K562 (cell line): ENCODE measurements around the gene NT5C2. TPM values are rescaled to one million over a fixed set of nuclear protein-coding genes. Genes with fewer than 3 reads are reported as not detected.

Experiments used
- ATAC-seq: fragments of 200-7000 bp; cut with Tn5 transposase; 3 replicates; pipeline ENCODE4 v1.9.1; 2020; ENCODE audit warnings: moderate library complexity
- BruUV-seq: library from RNA; stranded (reverse); fragments of 400-500 nt; replicated peaks from 2 replicates; lab custom pipeline; 2021; lab: Mats Ljungman, UMichigan
- CTCF ChIA-PET: fragments of 300-600 bp; formaldehyde crosslinking; extraction: SDS; loops from one replicate; lab custom pipeline; 2021; ENCODE audit warnings: low intra/inter-chr PET ratio; lab: Yijun Ruan, JAX
- POLR2A ChIA-PET: fragments of 300-600, 350-650 bp; sonication (Branson Sonifier 250); formaldehyde crosslinking; extraction: SDS; loops from one replicate; lab custom pipeline; 2021; ENCODE audit warnings: antibody characterized with exemption, inconsistent platforms; lab: Yijun Ruan, JAX
- DNase-seq, 4 experiments: peaks; one replicate each; pipeline versions ENCODE4 v3.0.0 to v3.0.0-alpha.2; 2011 to 2018; ENCODE audit warnings: low spot score in 3 of 4, mixed read lengths in 3 of 4; ENCODE audit errors: extremely low read depth in 1 of 4
- FAIRE-seq: peaks from 2 replicates; lab custom pipeline; 2011; peaks lifted over from hg19 to GRCh38; lab: Jason Lieb, UNC
- H2AFZ ChIP-seq: 2 replicates; pipeline ENCODE4 v1.6.0; 2011; ENCODE audit warnings: low read depth, low read length, control low read depth, inconsistent platforms
- H3K27ac ChIP-seq: fragments of 200-600 bp; 3 replicates; pipeline ENCODE4 v1.8.0; 2011; ENCODE audit warnings: low read depth, mild to moderate bottlenecking, control low read depth, inconsistent platforms, low read length, moderate library complexity, mixed read lengths; ENCODE audit errors: extremely low read depth
- H3K27me3 ChIP-seq, 2 experiments: fragments of 300-600 bp in 1 of 2; 2 replicates in 1 of 2; 3 replicates in 1 of 2; pipeline versions ENCODE4 v1.6.0 to v1.8.0; 2011; ENCODE audit warnings: inconsistent platforms in 2 of 2, low read length in 2 of 2, mild to moderate bottlenecking in 1 of 2, mixed read lengths in 1 of 2, moderate library complexity in 1 of 2; ENCODE audit not compliant: control insufficient read depth in 2 of 2, insufficient read depth in 2 of 2
- H3K36me3 ChIP-seq: fragments of 300-600 bp; 3 replicates; pipeline ENCODE4 v1.8.0; 2011; ENCODE audit warnings: mild to moderate bottlenecking, low read length, inconsistent platforms; ENCODE audit not compliant: control insufficient read depth, insufficient read depth
- H3K4me1 ChIP-seq, 2 experiments: fragments of 200-600 bp in 1 of 2; replicated peaks in 1 of 2; 2 replicates in 1 of 2; 3 replicates in 1 of 2; pipeline versions ENCODE4 v1.5.1 to v1.8.0; 2011; ENCODE audit warnings: inconsistent platforms in 2 of 2, low read length in 2 of 2, mild to moderate bottlenecking in 1 of 2, mixed read lengths in 1 of 2, moderate library complexity in 1 of 2; ENCODE audit not compliant: control insufficient read depth in 2 of 2, insufficient read depth in 2 of 2
- H3K4me2 ChIP-seq: 2 replicates; pipeline ENCODE4 v1.6.1; 2011; ENCODE audit warnings: low read length, control low read depth, inconsistent platforms, mixed read lengths; ENCODE audit not compliant: insufficient read depth
- H3K4me3 ChIP-seq: fragments of 200-600 bp; sonication (generic), shearing (Covaris generic); 2 replicates; pipeline ENCODE4 v1.5.1; 2016; ENCODE audit warnings: control low read depth, inconsistent platforms
- H3K79me2 ChIP-seq: fragments of 200-600 bp; 3 replicates; pipeline ENCODE4 v1.8.0; 2011; ENCODE audit warnings: low read length, inconsistent platforms; ENCODE audit not compliant: control insufficient read depth, insufficient read depth
- H3K9ac ChIP-seq, 2 experiments: 2 replicates each; pipeline versions ENCODE4 v1.6.0 to v1.6.1; 2011; ENCODE audit warnings: low read depth in 2 of 2, low read length in 2 of 2, control low read depth in 1 of 2, inconsistent platforms in 1 of 2, mild to moderate bottlenecking in 1 of 2, mixed read lengths in 1 of 2; ENCODE audit not compliant: insufficient read depth in 1 of 2
- H3K9me1 ChIP-seq: one replicate; pipeline ENCODE4 v1.6.0; 2011; ENCODE audit warnings: inconsistent platforms, mild to moderate bottlenecking, low read length, moderate library complexity; ENCODE audit not compliant: control insufficient read depth, insufficient read depth
- H3K9me3 ChIP-seq: replicated peaks from 2 replicates; pipeline ENCODE4 v1.5.1; 2011; ENCODE audit warnings: low read depth, low read length, inconsistent platforms; ENCODE audit not compliant: control insufficient read depth, insufficient read depth
- H4K20me1 ChIP-seq: replicated peaks from 2 replicates; pipeline ENCODE4 v1.6.1; 2011; ENCODE audit warnings: low read length, inconsistent platforms, mixed read lengths; ENCODE audit not compliant: control insufficient read depth, insufficient read depth
- GTF2A2 ChIP-seq: IDR thresholded peaks from 2 replicates; pipeline ENCODE4 v1.6.1; 2016; ENCODE audit warnings: mild to moderate bottlenecking, missing genetic modification characterization, missing compliant biosample characterization
- KLF1 ChIP-seq: fragments of 450-650 bp; IDR thresholded peaks from 2 replicates; pipeline ENCODE4 v1.6.1; 2016; ENCODE audit warnings: missing genetic modification characterization, missing compliant biosample characterization
- NFIC ChIP-seq: fragments of 450-650 bp; IDR thresholded peaks from 2 replicates; pipeline ENCODE4 v1.6.1; 2017; ENCODE audit warnings: mild to moderate bottlenecking, inconsistent platforms
- SIN3B ChIP-seq: fragments of 450-650 bp; IDR thresholded peaks from 2 replicates; pipeline ENCODE4 v1.6.1; 2017; ENCODE audit warnings: low read depth, mild to moderate bottlenecking, moderate library complexity
- STAT5A ChIP-seq: IDR thresholded peaks from 2 replicates; pipeline ENCODE4 v1.6.1; 2012; ENCODE audit warnings: low read length, inconsistent platforms, borderline replicate concordance
- USF1 ChIP-seq: sonication (generic); formaldehyde crosslinking; IDR thresholded peaks from 2 replicates; pipeline ENCODE4 v1.9.0; 2022; ENCODE audit warnings: mild to moderate bottlenecking, missing genetic modification reagents
- ZNF140 ChIP-seq: fragments of 250-450 bp; sonication (Bioruptor Pico); IDR thresholded peaks from 2 replicates; pipeline ENCODE4 v1.8.0; 2021; ENCODE audit warnings: moderate library complexity, mild to moderate bottlenecking, inconsistent platforms
- WGBS: fragments of 100-300 bp; shearing (Covaris generic); methylation state at CpG from one replicate; pipeline ENCODE4 v1.1.6; 2016; ENCODE audit warnings: low coverage, mixed read lengths; ENCODE audit not compliant: insufficient coverage; ENCODE audit errors: missing lambda C conversion rate; 5-methylcytosine and 5-hydroxymethylcytosine counted together
- in situ Hi-C: fragments of 300-500 bp; cut with MboI; formaldehyde crosslinking; loops from 4 replicates; pipeline ENCODE4 v1.15.0; 2018; ENCODE audit warnings: inconsistent platforms, mixed read lengths
- intact Hi-C: fragments of 100-400 bp; cut with micrococcal nuclease; formaldehyde crosslinking; loops from 2 replicates; pipeline ENCODE4 v1.14.2; 2022
- polyA plus RNA-seq, 8 experiments: library from polyadenylated mRNA; depleted of rRNA in 4 of 8; stranded (reverse) in 5 of 8; unstranded in 3 of 8; fragments of >200 nt; fragmentation: Nextera tagmentation in 2 of 8; fragmentation: Illumina TruSeq in 1 of 8; extraction: Ambion mirVana in 2 of 8; extraction: Trizol in 1 of 8; gene quantifications; 2 replicates each; pipeline versions ENCODE4 v1.2.1 to v1.2.3, GENCODE V29; 2011 to 2014; ENCODE audit warnings: inconsistent platforms in 1 of 8, missing spikeins in 1 of 8
- total RNA-seq, 7 experiments: library from RNA; depleted of rRNA in 6 of 7; stranded (reverse); fragments of >200 nt in 6 of 7; fragmentation: Illumina TruSeq in 2 of 7; extraction: Trizol in 2 of 7; gene quantifications; 2 replicates each; pipeline versions ENCODE4 v1.2.1 to v1.2.3, GENCODE V29; 2011 to 2021; ENCODE audit warnings: low replicate concordance in 1 of 7

The NT5C2 gene
- total and polyA plus RNA-seq, 9 of the 15 experiments (the other 6 are each of a cell fraction or from before 2014, with no cell fraction given) = 11.3 to 45.2 (median 27.7) TPM

DNA sequence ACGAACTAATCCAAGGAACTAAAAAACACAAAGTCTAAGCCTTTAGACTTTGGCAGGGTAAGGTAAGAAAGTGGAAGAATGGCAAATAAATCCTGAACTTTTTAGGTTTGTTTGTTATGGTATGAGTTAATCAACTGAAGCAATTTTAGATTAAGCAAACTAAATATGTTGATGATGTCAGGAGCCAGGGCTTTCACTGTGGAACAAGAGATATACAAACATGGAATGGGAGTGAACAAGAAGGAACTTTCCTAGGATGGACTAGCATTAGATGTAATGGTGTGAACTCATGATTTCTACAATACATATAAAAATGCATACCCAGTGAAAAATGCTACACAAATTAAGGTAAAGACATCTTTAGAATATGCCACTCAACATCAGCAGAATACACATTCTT, 35.8 kb downstream of the NT5C2 start:
- WGBS = 100% methylated on average over 1 of the region's 1 CpG
- Histone ChIP-seq H2AFZ (no peak overlapping the region), H4K20me1 (no peaks in the 10 kb centered on the region), H3K27ac (no peak overlapping the region), H3K9ac (no peak overlapping the region), H3K27me3 (no peaks in the 10 kb centered on the region), H3K79me2 (no peaks in the 10 kb centered on the region), H3K36me3 (peaks cover 4% of the 10 kb centered on the region; the same call in 1 of the 3 replicates), H3K9me3 (no peaks in the 10 kb centered on the region), H3K4me2 (no peak overlapping the region), H3K4me3 (no peak overlapping the region), H3K4me1 (no peaks in the 10 kb centered on the region; a peak in 1 of 5 replicates), H3K9me1 (no peaks in the 10 kb centered on the region)
- DNase-seq (no peak), FAIRE-seq (no peak), ATAC-seq (no peak)
- in situ Hi-C loops (no loop called here), intact Hi-C loops (no loop called here)
- no peak for TF ChIP-seq ZNF140
- TF ChIP-seq STAT5A = no peak
- TF ChIP-seq KLF1 (tag) = no peak
- TF ChIP-seq GTF2A2 = no peak
- TF ChIP-seq SIN3B = no peak
- BruUV-seq = no TSS peak
- ChIA-PET CTCF (no interaction called here), POLR2A (no interaction called here)

DNA sequence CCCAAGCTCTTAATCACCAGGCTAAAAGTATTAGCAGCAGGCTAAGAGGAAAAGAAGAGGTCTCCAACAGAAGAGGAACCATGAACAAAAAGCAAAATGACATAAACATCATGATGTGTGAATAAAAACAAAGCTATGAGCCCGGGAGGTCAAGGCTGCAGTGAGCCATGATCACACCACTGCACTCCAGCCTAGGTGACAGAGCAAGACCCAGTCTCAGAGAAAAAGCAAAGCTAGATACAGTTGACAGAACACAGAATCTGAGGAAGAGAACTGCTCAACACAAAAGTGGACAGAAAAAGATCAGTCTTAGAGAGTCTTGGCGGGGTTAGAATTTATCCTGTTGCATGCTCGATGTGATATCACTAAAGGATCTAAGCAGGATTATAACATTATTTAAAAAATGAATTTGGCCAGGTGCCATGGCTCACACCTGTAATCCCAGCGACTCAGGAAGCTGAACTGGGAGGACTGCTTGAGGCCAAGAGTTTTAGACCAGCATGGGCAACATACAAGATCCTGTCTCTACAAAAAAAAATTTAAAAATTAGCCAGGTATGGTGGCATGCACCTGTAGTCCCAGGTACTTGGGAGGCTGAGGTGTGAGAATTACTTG, 37.5 kb downstream of the NT5C2 start:
- Histone ChIP-seq H3K79me2 (no peaks in the 10 kb centered on the region), H2AFZ (no peak overlapping the region), H3K4me2 (no peak overlapping the region), H3K9me1 (no peaks in the 10 kb centered on the region), H3K9me3 (no peaks in the 10 kb centered on the region), H3K9ac (no peak overlapping the region), H3K36me3 (peaks cover 4% of the 10 kb centered on the region; the same call in 1 of the 3 replicates), H3K27me3 (no peaks in the 10 kb centered on the region), H3K4me3 (no peak overlapping the region), H3K27ac (no peak overlapping the region), H3K4me1 (no peaks in the 10 kb centered on the region; a peak in 1 of 5 replicates), H4K20me1 (no peaks in the 10 kb centered on the region)
- ATAC-seq (no peak; the same call in 2 of the 3 replicates), DNase-seq (no peak), FAIRE-seq (no peak)
- TF ChIP-seq USF1 (no peak), NFIC (peak; percentile 27; the same call in 1 of the 2 replicates)
- in situ Hi-C loops (no loop called here), intact Hi-C loops (no loop called here)
- ChIA-PET POLR2A (interaction anchor here (0.9 to 1.6 kb wide), 3 partner anchors 11 to 34 kb away, joined by 3 read pairs; no protein-coding TSS in a partner anchor), CTCF (no interaction called here)
- BruUV-seq = no TSS peak
- 49% methylated on average over 3 of the region's 4 CpGs for WGBS
